ACHN (cell line): ENCODE data around the gene NPFF.
"Not testable (repeated sequence)": the region's sequence is repeated elsewhere in the genome, so short reads cannot be mapped to it uniquely, and the experiment has no call there.

Experiments used
- DNase-seq: peaks from one replicate; pipeline ENCODE4 v3.0.0-alpha.2; 2015
- in situ Hi-C: cut with HindIII; loops from 2 replicates; pipeline ENCODE4 v1.10.0; 2017; ENCODE audit warnings: low sequenced_read_pairs, low pct_ligation_motif_present, low pct_unique_long_range_greater_than_20kb

NPFF gene

DNA sequence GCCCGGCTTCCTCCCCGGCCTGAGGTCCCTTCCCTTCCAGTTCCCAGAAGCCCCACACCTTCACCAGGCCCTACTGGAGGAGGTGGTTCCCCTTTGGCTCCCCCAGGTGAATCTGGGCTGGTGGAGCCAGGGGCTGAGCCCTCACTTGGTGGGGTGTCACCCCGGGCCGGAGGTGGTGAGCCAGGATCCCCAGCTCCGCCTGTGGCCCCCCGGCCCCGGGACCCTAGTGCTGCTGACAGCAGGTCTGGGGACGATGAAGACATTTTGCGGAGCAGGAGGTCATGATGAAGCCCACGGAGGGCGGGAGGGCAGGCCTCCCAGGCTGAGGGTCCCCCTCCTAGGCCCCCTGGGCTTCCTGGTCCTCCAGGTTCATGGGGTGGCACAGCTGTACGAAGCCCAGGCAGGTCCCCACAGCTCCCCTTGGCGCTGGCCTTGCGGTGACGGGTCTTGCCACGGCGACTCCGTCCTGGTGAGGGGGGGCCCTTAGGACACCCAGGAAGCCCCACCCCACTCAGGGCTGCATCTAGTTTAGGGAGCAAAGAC is 24.6 kb downstream of the NPFF start:
- DNase-seq: no peak
- in situ Hi-C loops: no loop called here

DNA sequence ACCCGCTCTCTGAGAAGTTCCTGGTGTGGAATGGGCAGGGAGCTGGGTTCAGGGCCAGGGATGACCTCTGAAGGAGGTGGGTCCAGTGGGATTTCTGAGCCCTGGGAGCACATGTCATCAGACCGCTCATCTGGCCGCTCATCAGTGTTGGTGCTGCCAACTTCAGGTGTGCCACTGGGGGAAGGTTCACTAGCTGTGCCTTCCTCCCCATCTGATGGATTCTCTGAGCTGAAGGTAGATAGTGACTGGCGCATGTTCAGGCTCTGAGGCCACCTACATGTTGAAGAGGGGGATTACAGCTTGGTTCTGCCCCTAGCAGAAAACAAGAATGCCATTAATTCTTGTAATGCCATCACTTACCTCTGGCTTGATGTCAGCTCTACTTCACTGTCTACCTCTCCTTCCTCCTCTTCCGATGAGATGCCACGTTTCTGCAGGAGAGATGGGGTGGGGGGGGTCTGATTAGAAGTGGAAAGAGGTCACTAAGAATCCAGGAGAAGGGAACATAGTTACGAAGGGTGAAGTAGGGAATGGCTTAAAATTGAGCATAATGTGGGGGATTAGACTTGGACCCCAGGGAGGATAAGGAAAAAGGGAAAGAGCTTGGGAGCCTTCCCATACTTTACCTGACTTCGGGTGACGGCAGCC is 25.2 kb downstream of the NPFF start:
- peak; percentile 57 for DNase-seq
- in situ Hi-C loops: no loop called here

DNA sequence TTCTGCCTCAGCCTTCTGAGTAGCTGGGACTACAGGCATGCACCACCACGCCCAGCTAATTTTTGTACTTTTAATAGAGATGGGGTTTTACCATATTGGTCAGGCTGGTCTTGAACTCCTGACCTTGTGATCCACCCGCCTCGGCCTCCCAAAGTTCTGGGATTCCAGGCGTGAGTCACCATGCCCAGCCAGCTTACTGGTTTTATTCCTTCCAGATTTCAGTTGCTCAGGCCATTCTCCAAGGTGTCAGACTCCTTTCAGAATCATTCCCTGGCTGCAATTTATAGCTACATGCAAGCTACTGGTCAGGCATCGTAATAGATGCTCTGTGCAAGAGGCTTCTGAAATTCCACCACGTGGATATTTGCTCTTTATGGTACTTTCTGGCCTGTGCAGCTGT is 25.8 kb downstream of the NPFF start:
- in situ Hi-C loops, DNase-seq: not testable (repeated sequence)

DNA sequence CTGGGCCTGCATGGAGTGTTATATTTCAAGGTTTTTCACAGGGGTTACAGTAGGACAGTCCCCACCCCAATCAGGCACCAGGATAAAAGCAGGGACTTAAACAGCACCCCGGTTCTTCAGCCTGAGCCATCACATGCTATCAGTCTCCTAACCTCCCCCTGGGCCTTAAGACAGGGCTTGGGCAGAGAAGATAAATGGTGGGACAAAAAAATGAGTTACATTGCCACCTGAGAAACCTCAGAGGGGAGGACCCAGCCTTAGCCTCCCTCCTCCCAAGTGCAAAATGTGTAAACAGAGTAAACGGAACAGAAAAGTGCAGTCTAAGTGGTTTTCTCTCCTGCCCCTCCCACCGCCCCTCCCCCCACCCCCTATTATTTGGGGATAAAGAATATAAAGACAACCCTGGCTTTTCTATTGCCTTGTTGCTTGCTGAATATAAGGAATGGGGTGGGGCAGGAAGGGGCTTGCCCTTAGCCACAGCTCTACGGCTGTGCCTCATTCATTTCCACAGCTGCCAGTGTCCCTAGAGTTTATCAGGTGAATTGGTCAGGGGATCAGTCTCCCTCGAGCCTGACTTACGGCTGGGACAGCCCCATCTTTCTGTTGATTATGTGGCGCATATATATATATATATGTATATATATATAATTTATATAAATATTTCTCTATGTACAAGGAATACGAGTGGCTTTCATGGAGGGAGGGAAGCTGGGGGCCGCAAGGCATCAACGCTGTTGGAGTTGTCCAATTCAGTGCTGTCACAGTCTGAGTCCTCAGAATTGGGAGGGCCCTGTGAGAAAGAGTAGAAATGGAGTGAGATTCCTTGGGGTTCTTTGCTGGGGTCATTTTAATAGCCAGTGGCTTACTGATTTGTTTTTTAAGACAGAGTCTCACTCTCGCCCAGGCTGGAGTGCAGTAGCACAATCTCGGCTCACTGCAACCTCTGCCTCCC is 26.5 kb downstream of the NPFF start:
- in situ Hi-C loops: no loop called here

DNA sequence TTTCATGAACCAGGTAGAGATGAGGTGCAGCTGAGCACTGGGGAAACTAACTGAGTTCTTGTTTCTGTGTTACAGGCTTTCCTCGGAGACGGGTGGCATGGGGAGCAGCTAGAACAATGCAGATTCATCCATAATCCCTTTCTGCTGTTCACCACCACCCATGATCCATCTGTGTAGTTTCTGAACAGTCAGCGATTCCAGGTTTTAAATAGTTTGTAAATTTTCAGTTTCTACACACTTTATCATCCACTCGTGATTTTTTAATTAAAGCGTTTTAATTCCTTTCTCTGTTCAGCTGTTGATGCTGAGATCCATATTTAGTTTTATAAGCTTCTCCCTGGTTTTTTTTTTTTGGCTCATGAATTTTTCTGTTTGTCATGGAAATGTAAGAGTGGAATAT is 28.0 kb downstream of the NPFF start:
- in situ Hi-C loops: no loop called here
- no peak for DNase-seq

More for the DNA sequence above, 26.5 kb downstream of the NPFF start:
- DNase-seq: no peak

DNA sequence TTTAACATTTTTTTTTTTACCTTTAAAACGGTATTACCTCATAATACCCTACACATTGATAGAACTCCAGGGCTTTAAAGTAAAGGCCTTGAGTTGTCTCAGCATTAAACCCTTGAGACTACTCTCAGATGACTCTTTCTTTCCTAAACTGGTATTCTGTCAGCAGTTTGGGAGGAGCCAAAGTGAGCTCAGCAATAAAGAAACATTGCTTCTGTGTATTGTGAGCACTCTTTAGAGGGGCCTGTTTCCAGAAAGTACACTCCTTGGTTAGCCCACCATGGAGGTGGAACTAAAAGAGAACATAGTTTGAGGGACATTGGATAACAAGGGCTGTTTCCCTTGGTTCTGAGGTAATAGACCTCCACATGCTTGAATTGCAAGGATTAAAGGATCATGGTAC is 28.4 kb downstream of the NPFF start:
- in situ Hi-C loops: no loop called here
- no peak for DNase-seq

DNA sequence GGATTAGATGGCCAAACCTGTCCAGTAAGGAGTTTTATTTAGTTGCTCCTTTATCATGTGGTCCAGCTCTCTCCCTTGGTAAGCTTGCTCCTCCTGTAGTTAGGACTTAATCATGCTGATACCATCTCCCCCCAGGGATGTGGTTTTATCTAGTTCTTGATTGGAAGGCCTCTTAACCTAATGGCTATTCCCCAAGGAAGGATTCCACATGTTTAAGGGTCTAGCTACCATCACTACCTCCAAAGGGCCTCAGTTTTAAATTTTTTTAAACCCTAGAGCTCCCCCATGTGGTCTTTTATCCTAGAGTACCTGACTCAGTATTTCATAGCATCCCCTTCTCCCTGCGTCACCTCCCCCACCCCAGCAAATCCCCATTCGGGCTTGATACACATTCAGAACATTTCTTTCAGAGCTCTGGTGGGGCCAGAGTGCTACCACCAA is 30.5 kb downstream of the NPFF start:
- in situ Hi-C loops: no loop called here
- peak; percentile 66 for DNase-seq

DNA sequence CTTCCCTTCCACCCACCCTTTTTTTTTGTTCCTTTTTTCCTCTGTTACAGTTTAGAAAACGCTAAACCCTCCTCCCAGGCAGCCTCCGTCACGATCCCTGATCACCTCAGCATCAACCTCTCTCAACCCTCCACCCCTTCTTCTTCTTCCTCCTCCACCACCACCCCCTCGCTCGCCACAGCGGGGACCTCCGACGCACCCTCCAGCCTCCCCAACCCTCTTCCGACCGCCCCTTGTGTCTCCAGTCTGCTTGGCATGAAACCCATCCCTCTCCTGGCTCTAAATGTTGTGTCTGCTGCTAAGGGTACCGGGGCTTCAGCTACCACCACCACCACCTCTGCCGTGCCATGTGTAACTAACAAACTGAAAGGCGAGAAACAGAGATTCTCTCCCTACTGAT is 32.5 kb downstream of the NPFF start:
- in situ Hi-C loops: no loop called here
- DNase-seq: no peak

DNA sequence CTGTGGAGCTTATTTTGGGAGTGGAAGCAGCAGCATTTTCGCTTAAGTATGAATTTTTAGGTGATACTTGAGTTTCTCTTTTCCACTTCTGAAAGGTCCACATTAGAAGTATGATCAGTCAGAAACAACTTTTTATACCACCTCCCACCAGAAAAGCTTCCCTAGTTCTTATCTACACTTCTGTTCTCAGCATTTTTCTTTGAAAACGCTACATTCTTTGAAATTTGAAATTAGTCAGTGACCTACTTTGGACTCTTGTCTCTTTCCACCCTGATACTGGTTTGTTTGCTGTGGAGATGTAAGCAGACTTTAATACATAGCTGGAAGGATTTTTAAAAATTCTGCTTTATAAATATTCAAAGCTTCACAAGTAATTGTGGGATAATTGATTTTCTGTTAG is 33.2 kb downstream of the NPFF start:
- no peak for DNase-seq
- in situ Hi-C loops: no loop called here

DNA sequence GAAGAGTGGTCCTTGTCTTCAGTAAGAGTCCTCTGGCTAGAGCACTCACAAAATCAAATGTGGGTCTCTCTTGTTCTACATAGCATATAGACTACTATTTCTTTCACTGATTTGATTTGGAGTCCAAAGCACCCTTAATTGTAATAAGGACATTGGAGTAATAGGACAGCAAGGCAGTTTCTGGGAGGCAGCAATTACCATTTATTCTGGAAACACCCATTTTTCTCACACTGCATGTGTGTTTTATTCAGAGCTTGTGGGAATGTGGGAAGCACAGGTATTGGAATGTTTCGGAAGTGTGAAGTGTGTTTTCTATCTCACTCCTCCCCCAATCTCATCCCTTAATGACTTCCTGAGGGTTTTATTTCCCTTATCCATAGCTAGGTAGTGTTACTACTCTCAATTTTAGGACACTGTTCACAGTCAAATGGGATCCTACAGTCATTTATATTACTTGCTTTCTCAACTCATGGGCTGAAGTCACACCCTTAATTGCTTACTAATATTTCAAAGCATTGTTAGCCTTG is 35.2 kb downstream of the NPFF start:
- in situ Hi-C loops: no loop called here

DNA sequence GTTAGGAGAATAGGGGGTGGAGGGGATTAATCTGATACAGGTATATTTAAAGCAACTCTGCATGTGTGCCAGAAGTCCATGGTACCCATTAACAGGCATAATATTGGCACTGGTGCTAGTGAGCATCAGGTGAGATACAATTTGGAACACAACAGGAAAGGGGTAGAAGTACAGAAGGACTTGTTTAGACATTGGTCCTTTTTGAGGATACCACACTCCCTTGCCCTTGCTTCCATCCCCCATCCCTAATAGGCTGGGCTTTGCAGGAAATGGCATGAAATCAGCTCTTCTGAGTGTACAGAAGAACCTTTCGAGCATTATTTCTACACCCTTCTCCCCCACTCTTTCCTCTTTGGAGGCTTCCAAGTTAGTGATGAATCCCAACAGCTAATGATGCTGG is 39.0 kb downstream of the NPFF start:
- no peak for DNase-seq
- in situ Hi-C loops: no loop called here

More for the DNA sequence above, 35.2 kb downstream of the NPFF start:
- no peak for DNase-seq

DNA sequence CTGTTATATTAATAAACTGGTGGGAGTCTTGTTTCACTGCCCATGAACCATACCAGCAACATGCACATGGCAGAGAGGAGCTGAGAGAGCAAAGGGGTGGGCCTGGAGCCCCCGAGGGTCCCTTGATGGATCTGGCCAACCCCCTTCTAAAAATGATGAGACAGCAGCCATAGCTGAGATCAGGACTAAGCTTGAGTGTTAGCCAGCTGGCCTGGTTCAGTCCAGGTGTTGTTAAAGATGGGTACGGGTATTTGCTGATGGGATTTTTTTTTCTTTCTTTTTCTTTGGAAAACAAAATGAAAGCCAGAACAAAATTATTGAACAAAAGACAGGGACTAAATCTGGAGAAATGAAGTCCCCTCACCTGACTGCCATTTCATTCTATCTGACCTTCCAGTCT is 39.4 kb downstream of the NPFF start:
- DNase-seq: no peak
- in situ Hi-C loops: no loop called here

DNA sequence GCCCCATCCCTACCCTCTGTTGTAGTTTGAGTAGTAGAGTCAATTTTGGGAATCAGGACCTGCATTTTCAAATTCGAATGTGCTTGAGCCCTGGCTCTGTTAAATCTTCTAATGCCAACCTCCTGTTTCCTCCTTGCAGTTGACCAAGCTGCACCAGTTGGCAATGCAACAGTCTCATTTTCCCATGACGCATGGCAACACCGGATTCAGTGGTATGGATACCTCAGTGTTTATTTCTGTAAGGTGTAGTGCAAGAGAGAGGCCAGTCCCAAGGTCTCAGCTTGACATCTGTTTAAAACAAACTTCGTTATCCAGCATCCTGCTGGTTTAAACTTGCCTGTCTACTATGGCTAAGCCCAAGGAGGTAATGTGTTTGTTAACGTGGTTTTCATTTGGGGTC is 40.2 kb downstream of the NPFF start:
- in situ Hi-C loops: no loop called here
- no peak for DNase-seq

DNA sequence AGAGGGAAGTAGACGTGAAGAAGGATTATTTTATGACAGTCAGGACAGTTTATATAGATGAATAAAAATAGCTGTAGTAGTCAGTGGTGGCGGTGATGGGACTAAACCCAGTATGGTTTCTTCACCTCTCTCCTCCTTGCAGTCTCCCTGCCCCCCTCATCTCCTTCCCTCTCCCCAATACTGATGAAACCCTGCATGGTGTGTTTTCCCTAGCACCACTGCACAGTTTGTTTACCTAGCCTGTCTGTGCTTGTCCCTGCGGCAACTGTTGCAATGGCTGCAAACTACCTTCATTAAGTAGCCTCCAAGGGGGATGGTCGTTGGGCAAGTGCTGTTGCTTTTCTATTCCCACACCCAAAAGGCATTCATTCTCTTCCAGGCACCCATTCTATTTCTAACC is 40.6 kb downstream of the NPFF start:
- DNase-seq: no peak
- in situ Hi-C loops: no loop called here

DNA sequence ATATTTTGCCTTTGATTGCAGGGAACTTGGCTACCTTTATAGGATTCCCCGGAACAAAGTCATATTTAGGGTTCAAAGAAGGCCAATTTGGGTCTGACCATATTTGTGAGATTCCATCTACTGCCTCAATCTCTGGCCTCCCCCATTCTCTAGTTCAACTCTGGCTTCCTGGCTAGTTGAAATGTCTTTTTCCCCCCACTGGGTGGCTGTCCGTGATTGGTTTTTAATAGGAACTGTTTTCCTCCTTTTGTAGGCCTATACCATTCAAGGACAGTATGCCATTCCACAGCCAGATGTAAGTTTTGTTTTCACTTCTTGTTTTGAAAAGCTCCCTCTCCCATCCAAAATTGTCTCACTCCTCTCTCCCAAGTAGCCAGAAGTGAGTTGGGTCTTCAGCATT is 41.6 kb downstream of the NPFF start:
- no peak for DNase-seq
- in situ Hi-C loops: no loop called here

DNA sequence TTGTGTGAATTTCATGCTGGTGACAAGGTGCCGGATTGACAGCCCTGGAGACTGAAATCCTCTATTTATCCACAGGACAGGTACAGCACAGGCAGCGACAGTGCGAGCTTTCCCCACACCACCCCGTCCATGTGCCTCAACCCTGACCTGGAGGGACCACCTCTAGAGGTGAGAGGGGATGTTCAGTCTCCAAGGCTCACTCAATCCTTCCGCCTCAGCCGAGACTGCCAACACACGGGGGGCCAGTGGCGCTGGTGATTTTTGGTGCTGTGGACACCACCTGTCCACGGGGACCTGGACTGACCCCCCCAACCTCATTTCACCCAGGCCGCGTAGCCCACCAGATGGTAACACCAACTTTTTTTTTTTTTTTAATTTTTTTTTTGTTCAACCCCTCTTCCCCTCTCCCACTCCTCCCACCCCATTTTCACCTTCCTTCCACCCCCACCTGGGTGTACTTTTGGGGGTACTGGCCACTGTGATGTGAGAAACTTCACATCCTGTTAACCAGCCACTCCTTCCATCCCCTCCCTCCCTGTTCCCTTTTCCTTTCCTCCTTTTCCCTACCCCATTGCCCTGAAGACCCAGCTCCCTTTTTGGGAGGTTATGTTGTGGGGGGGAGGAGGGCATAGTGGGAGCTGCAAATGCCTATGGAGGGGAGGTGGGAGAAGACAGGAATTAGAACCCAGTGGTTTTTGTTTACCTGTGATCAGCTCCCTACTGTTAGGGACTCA is 42.4 kb downstream of the NPFF start:
- in situ Hi-C loops: no loop called here
- no peak for DNase-seq

DNA sequence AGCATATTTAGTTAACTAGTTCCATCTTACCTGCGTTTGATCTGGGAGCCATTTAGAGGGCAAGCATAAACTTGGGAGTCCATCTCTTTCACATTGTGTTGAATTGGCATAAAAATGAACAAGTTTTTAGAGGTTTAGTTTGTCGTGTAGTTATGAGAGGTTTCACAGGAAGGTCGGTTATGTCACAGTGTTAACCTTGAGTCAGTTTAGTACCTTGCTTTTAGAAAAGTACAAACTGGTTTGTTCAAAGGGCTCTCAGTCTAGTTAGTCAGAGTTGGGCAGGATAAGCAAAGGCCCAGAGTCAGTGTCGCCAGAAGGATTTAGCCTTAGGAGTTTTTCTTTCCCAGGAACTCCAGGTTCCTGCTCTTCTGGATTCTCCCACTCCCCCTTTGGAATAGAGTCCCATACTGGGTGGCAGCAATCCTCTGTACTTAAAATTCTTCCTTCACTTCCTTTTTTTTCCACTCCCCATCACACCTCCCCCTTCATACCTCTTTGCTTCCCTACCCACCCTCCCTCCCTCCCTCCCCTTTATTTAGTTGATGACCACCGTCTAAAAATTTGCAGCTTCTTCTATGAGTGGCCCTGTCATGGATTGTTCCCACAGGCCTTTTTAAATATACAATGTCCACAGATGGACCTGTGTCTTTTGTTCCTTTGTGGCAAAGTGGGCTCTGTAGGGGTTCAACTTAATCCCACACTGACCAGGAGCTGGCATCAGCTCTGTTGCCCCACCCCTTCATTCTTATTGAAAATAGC is 43.3 kb downstream of the NPFF start:
- no peak for DNase-seq
- in situ Hi-C loops: no loop called here

DNA sequence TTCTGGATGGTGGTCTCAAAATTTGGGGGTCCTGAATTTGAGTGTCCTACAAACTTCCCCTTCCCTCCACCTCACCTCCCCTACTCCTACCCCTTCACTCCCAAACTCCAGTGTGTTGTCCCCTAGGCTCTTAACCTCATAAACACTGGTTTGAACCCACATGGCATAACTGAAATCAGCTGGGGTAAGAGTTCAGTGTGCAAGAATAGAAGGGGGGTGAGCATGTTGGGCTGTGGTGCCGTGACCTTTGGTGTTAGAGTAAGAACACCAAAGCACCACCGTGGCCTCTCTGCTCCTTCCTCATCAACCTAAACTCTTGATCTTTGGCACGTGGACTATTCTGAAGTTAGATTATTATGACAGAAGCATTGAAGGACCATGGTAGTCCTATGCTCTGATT is 44.3 kb downstream of the NPFF start:
- DNase-seq: no peak
- in situ Hi-C loops: no loop called here
